H1 (cell line): ENCODE data around the gene WDR93.

ENCODE experiments used
- EGR1 ChIP-seq: IDR thresholded peaks from 2 replicates; pipeline ENCODE4 v1.6.1; 2011; ENCODE audit warnings: low read depth, low read length, borderline replicate concordance
- EP300 ChIP-seq, 2 experiments: IDR thresholded peaks; 1 replicate in 1 of 2; 2 replicates in 1 of 2; pipeline ENCODE4 v1.6.1; 2011 to 2012; ENCODE audit warnings: low read depth in 2 of 2, low read length in 2 of 2, mild to moderate bottlenecking in 2 of 2, borderline replicate concordance in 1 of 2, inconsistent platforms in 1 of 2, moderate library complexity in 1 of 2
- NANOG ChIP-seq: IDR thresholded peaks from 2 replicates; pipeline ENCODE4 v1.6.1; 2011; ENCODE audit warnings: low read length, low read depth, mild to moderate bottlenecking, inconsistent platforms; ENCODE audit not compliant: insufficient read depth, poor library complexity, severe bottlenecking
- POLR2A ChIP-seq, 2 experiments: IDR thresholded peaks; 1 replicate in 1 of 2; 2 replicates in 1 of 2; pipeline ENCODE4 v1.6.1; 2011; ENCODE audit warnings: low read depth in 2 of 2, low read length in 2 of 2, mild to moderate bottlenecking in 2 of 2; ENCODE audit errors: control extremely low read depth in 1 of 2
- RNF2 ChIP-seq: fragments of 200-900, 300-1000 bp; sonication (generic); IDR thresholded peaks from 2 replicates; pipeline ENCODE4 v1.7.1; 2016; ENCODE audit warnings: borderline replicate concordance, low read depth, mild to moderate bottlenecking, antibody characterized with exemption, low read length; ENCODE audit not compliant: poor library complexity, severe bottlenecking; ENCODE audit errors: missing control alignments
- SP1 ChIP-seq: IDR thresholded peaks from 2 replicates; pipeline ENCODE4 v1.6.1; 2011; ENCODE audit warnings: low read depth, low read length
- TAF1 ChIP-seq: IDR thresholded peaks from 2 replicates; pipeline ENCODE4 v1.6.1; 2011; ENCODE audit warnings: mild to moderate bottlenecking, low read depth, low read length
- TF ChIP-seq, protein P1 (sequence below), 3 experiments: IDR thresholded peaks; 1 replicate in 2 of 3; 2 replicates in 1 of 3; pipeline versions ENCODE4 v1.5.1 to v1.6.1; 2011; ENCODE audit warnings: low read length in 3 of 3, mild to moderate bottlenecking in 3 of 3, inconsistent platforms in 2 of 3, low read depth in 1 of 3, moderate library complexity in 1 of 3; ENCODE audit not compliant: insufficient read depth in 1 of 3; ENCODE audit errors: control extremely low read depth in 1 of 3

- TF ChIP-seq, protein P1, sequence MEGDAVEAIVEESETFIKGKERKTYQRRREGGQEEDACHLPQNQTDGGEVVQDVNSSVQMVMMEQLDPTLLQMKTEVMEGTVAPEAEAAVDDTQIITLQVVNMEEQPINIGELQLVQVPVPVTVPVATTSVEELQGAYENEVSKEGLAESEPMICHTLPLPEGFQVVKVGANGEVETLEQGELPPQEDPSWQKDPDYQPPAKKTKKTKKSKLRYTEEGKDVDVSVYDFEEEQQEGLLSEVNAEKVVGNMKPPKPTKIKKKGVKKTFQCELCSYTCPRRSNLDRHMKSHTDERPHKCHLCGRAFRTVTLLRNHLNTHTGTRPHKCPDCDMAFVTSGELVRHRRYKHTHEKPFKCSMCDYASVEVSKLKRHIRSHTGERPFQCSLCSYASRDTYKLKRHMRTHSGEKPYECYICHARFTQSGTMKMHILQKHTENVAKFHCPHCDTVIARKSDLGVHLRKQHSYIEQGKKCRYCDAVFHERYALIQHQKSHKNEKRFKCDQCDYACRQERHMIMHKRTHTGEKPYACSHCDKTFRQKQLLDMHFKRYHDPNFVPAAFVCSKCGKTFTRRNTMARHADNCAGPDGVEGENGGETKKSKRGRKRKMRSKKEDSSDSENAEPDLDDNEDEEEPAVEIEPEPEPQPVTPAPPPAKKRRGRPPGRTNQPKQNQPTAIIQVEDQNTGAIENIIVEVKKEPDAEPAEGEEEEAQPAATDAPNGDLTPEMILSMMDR (IDR thresholded peaks at IDR 0.05; ENCODE audit: control extremely low read depth in 1 of 3, insufficient read depth in 1 of 3, low read depth in 1 of 3, low read length in 3 of 3), result no peak
- no peak for TF ChIP-seq EGR1
- no peak for TF ChIP-seq NANOG
- TF ChIP-seq SP1, result no peak
- TF ChIP-seq EP300 (IDR thresholded peaks at IDR 0.05; ENCODE audit: borderline replicate concordance in 1 of 2, low read depth in 2 of 2, low read length in 2 of 2), result no peak
- no peak for TF ChIP-seq TAF1
- TF ChIP-seq POLR2A (IDR thresholded peaks at IDR 0.05; ENCODE audit: control extremely low read depth in 1 of 2, low read depth in 2 of 2, low read length in 2 of 2), result no peak
- no peak for TF ChIP-seq RNF2
These were observed 48.5 kb upstream of the WDR93 start for GRCh38 chr15:89642106-89642505.
